Muscle of leg (tissue), 11 donors: ENCODE data around the gene TTN. TPM values are rescaled to one million over a fixed set of nuclear protein-coding genes. Genes with fewer than 3 reads are reported as not detected.
A peak's percentile ranks its signal among the peaks of the same experiment; 100 is the strongest.

Experiments used
- DNase-seq: peaks from one replicate; pipeline ENCODE4 v3.0.0; 2013
- H3K27ac ChIP-seq: one replicate; pipeline ENCODE4 v1.5.1; 2013; ENCODE audit warnings: mild to moderate bottlenecking, low read length, control low read depth
- H3K27me3 ChIP-seq: one replicate; pipeline ENCODE4 v1.6.1; 2013; ENCODE audit warnings: low read length; ENCODE audit not compliant: control insufficient read depth, insufficient read depth
- H3K36me3 ChIP-seq: one replicate; pipeline ENCODE4 v1.6.1; 2013; ENCODE audit warnings: low read length; ENCODE audit not compliant: control insufficient read depth, insufficient read depth
- H3K4me1 ChIP-seq: one replicate; pipeline ENCODE4 v1.6.1; 2013; ENCODE audit warnings: low read length; ENCODE audit not compliant: control insufficient read depth, insufficient read depth
- H3K4me3 ChIP-seq: one replicate; pipeline ENCODE4 v1.5.1; 2013; ENCODE audit warnings: low read length, control low read depth
- H3K9me3 ChIP-seq: replicated peaks from 2 replicates; pipeline ENCODE4 v1.6.1; 2013; ENCODE audit warnings: low read depth, low read length; ENCODE audit not compliant: control insufficient read depth
- WGBS: methylation state at CpG from one replicate; pipeline ENCODE4 v1.1.5; 2013; ENCODE audit warnings: missing lambda C conversion rate; ENCODE audit not compliant: insufficient coverage; 5-methylcytosine and 5-hydroxymethylcytosine counted together
- polyA plus RNA-seq, 8 donors: library from polyadenylated mRNA; unstranded; fragments of 120-200 nt; gene quantifications; one replicate each; pipeline versions ENCODE4 v1.2.1 to v1.2.3, GENCODE V29; 2013; ENCODE audit warnings: inconsistent platforms in 1 of 8, low replicate concordance in 1 of 8; ENCODE audit not compliant: insufficient read length in 8 of 8, insufficient read depth in 1 of 8
- total RNA-seq: library from RNA; stranded (reverse); fragments of 120-200 nt; gene quantifications from one replicate; pipeline ENCODE4 v1.2.4, GENCODE V29; 2013

TTN gene
- total and polyA plus RNA-seq, 9 donors, result 105 to 1,236 (median 194) TPM

GRCh38 chr2:178836807-178837206 lies 29.6 kb upstream of the TTN start:
- peak overlapping the region; percentile 4 for H3K27ac ChIP-seq
- no peaks in the 10 kb centered on the region for H3K9me3 ChIP-seq
- 19% methylated on average over 3 of the region's 4 CpGs for WGBS
- H3K36me3 ChIP-seq, result no peaks in the 10 kb centered on the region
- H3K4me1 ChIP-seq, result peaks cover 7% of the 10 kb centered on the region
- H3K4me3 ChIP-seq, result no peak overlapping the region
- DNase-seq, result no peak
- H3K27me3 ChIP-seq, result no peaks in the 10 kb centered on the region

- DNase-seq, result no peak
- H3K4me3 ChIP-seq, result no peak overlapping the region
- no peaks in the 10 kb centered on the region for H3K9me3 ChIP-seq
- H3K27me3 ChIP-seq, result no peaks in the 10 kb centered on the region
- H3K4me1 ChIP-seq, result peaks cover 7% of the 10 kb centered on the region
- WGBS, result 84% methylated on average over 9 of the region's 9 CpGs
- H3K27ac ChIP-seq, result no peak overlapping the region
- peaks cover 4% of the 10 kb centered on the region for H3K36me3 ChIP-seq
Observed at GRCh38 chr2:178834086-178834485, 26.9 kb upstream of the TTN start.

GRCh38 chr2:178833382-178833781 lies 26.2 kb upstream of the TTN start:
- whole genome bisulfite sequencing, result no CpG with 5 or more reads among the region's 5 CpGs
- H3K27ac ChIP-seq, result no peak overlapping the region
- no peak for DNase-seq

GRCh38 chr2:178830451-178830850 lies 23.2 kb upstream of the TTN start:
- WGBS, result 66% methylated on average over 2 of the region's 2 CpGs
- Histone ChIP-seq H3K9me3 (no peaks in the 10 kb centered on the region), H3K4me3 (no peak overlapping the region), H3K27ac (no peak overlapping the region), H3K36me3 (peaks cover 4% of the 10 kb centered on the region), H3K4me1 (peaks cover 8% of the 10 kb centered on the region), H3K27me3 (no peaks in the 10 kb centered on the region)
- no peak for DNase-seq

More at GRCh38 chr2:178833382-178833781, 26.2 kb upstream of the TTN start:
- peaks cover 4% of the 10 kb centered on the region for H3K36me3 ChIP-seq
- no peaks in the 10 kb centered on the region for H3K27me3 ChIP-seq
- peaks cover 8% of the 10 kb centered on the region for H3K4me1 ChIP-seq
- no peaks in the 10 kb centered on the region for H3K9me3 ChIP-seq
- no peak overlapping the region for H3K4me3 ChIP-seq

GRCh38 chr2:178829981-178830380 lies 22.8 kb upstream of the TTN start:
- H3K4me3 ChIP-seq, result no peak overlapping the region
- WGBS, result no CpG with 5 or more reads among the region's 3 CpGs
- peaks cover 8% of the 10 kb centered on the region for H3K4me1 ChIP-seq
- H3K27ac ChIP-seq, result no peak overlapping the region
- H3K9me3 ChIP-seq, result no peaks in the 10 kb centered on the region
- peak; percentile 22 for DNase-seq
- peaks cover 4% of the 10 kb centered on the region for H3K36me3 ChIP-seq
- no peaks in the 10 kb centered on the region for H3K27me3 ChIP-seq

GRCh38 chr2:178829299-178829960 lies 22.2 kb upstream of the TTN start:
- no peaks in the 10 kb centered on the region for H3K9me3 ChIP-seq
- peaks cover 4% of the 10 kb centered on the region for H3K36me3 ChIP-seq
- no peaks in the 10 kb centered on the region for H3K27me3 ChIP-seq
- peaks cover 8% of the 10 kb centered on the region for H3K4me1 ChIP-seq
- no CpG with 5 or more reads among the region's 3 CpGs for WGBS
- no peak overlapping the region for H3K27ac ChIP-seq
- DNase-seq, result peak; percentile 50
- no peak overlapping the region for H3K4me3 ChIP-seq

- Histone ChIP-seq H3K27me3 (no peaks in the 10 kb centered on the region), H3K27ac (no peak overlapping the region), H3K36me3 (peaks cover 4% of the 10 kb centered on the region), H3K4me3 (no peak overlapping the region), H3K4me1 (peaks cover 8% of the 10 kb centered on the region), H3K9me3 (no peaks in the 10 kb centered on the region)
- peak; percentile 43 for DNase-seq
- 56% methylated on average over 2 of the region's 4 CpGs for WGBS
Observed at GRCh38 chr2:178828486-178828881, 21.3 kb upstream of the TTN start.

- Histone ChIP-seq H3K27ac (peak overlapping the region; percentile 30), H3K27me3 (no peaks in the 10 kb centered on the region), H3K4me1 (peaks cover 8% of the 10 kb centered on the region), H3K4me3 (no peak overlapping the region), H3K36me3 (peaks cover 4% of the 10 kb centered on the region), H3K9me3 (no peaks in the 10 kb centered on the region)
- WGBS, result 32% methylated on average over 6 of the region's 9 CpGs
- DNase-seq, result peak; percentile 33
Observed at GRCh38 chr2:178827739-178828485, 20.7 kb upstream of the TTN start.

GRCh38 chr2:178827111-178827510 lies 19.9 kb upstream of the TTN start:
- H3K36me3 ChIP-seq, result peaks cover 4% of the 10 kb centered on the region
- no peak overlapping the region for H3K27ac ChIP-seq
- no CpG with 5 or more reads among the region's 1 CpG for WGBS
- H3K4me3 ChIP-seq, result no peak overlapping the region
- peaks cover 8% of the 10 kb centered on the region for H3K4me1 ChIP-seq
- no peaks in the 10 kb centered on the region for H3K27me3 ChIP-seq
- no peak for DNase-seq
- no peaks in the 10 kb centered on the region for H3K9me3 ChIP-seq

- no CpG with 5 or more reads among the region's 1 CpG for WGBS
- DNase-seq, result no peak
- H3K4me3 ChIP-seq, result no peak overlapping the region
- H3K36me3 ChIP-seq, result peaks cover 1% of the 10 kb centered on the region
- no peak overlapping the region for H3K27ac ChIP-seq
- H3K27me3 ChIP-seq, result no peaks in the 10 kb centered on the region
- H3K4me1 ChIP-seq, result peaks cover 8% of the 10 kb centered on the region
- H3K9me3 ChIP-seq, result no peaks in the 10 kb centered on the region
Observed at GRCh38 chr2:178825183-178825582, 18.0 kb upstream of the TTN start.
